ENCODE data around the gene NTN5. TPM values are rescaled to one million over a fixed set of nuclear protein-coding genes. Genes with fewer than 3 reads are reported as not detected.

Gene NTN5
- total RNA-seq, 2 experiments from 2014 or later, result 0.06 to 0.19 TPM

GRCh38 chr19:48613852-48614435, 58.9 kb downstream of the NTN5 start:
- CTCF ChIA-PET, result no interaction called here
- POLR2A ChIA-PET, result interaction anchor here (0.7 to 0.8 kb wide), 2 partner anchors 20 to 933 kb away, joined by 3 read pairs; no protein-coding TSS in a partner anchor

GRCh38 chr19:48613024-48613851, 59.6 kb downstream of the NTN5 start:
- POLR2A ChIA-PET, result interaction anchor here (0.8 to 1.2 kb wide), 3 partner anchors 121 to 934 kb away, joined by 3 to 4 read pairs (median 3); no protein-coding TSS in a partner anchor
- CTCF ChIA-PET, result interaction anchor here (0.6 to 1.2 kb wide), 4 partner anchors 24 to 123 kb away, joined by 3 to 4 read pairs (median 3); no protein-coding TSS in a partner anchor

GRCh38 chr19:48611872-48612271, 60.9 kb downstream of the NTN5 start:
- POLR2A ChIA-PET, result no interaction called here
- CTCF ChIA-PET, result interaction anchor here (1.2 kb wide), 1 partner anchor 23 kb away, joined by 3 read pairs; no protein-coding TSS in a partner anchor

Other genes starting within 250 kb of the NTN5 start
- 100 to 1,000 TPM in 1 of 2 experiments, 10 to 100 TPM in 1; 98.5 to 102 TPM for gene GRWD1, start 227.0 kb downstream of the NTN5 start, total RNA-seq
- 1 to 10 TPM; 1.6 TPM for gene KCNJ14, start 217.4 kb downstream of the NTN5 start, total RNA-seq
- gene CYTH2, start 203.6 kb downstream of the NTN5 start, total RNA-seq, result 10 to 100 TPM; 23.1 to 25.9 TPM
- gene LMTK3, start 161.2 kb downstream of the NTN5 start, total RNA-seq, result 1 to 10 TPM; 3.0 to 3.8 TPM
- gene SULT2B1, start 120.8 kb downstream of the NTN5 start, total RNA-seq, result not detected
- not detected for gene SPACA4, start 66.3 kb downstream of the NTN5 start, total RNA-seq
- 1 to 10 TPM; 4.6 to 5.7 TPM for gene FAM83E, start 57.9 kb downstream of the NTN5 start, total RNA-seq
- gene RPL18, start 53.8 kb downstream of the NTN5 start, total RNA-seq, result 1,000 to 10,000 TPM; 1,763 to 1,800 TPM
- 10 to 100 TPM; 35.4 to 35.7 TPM for gene SPHK2, start 53.5 kb downstream of the NTN5 start, total RNA-seq
- gene DBP, start 35.6 kb downstream of the NTN5 start, total RNA-seq, result 1 to 10 TPM; 9.0 to 9.9 TPM
- 10 to 100 TPM; 11.2 to 11.3 TPM for gene CA11, start 26.8 kb downstream of the NTN5 start, total RNA-seq
- gene FUT2, start 23.0 kb upstream of the NTN5 start, total RNA-seq, result not detected
- gene MAMSTR, start 46.7 kb upstream of the NTN5 start, total RNA-seq, result 1 to 10 TPM in 1 of 2 experiments, under 1 TPM in 1; 0.91 to 1.0 TPM
- under 1 TPM; 0.19 to 0.63 TPM for gene RASIP1, start 67.6 kb upstream of the NTN5 start, total RNA-seq
- not detected for gene IZUMO1, start 73.9 kb upstream of the NTN5 start, total RNA-seq
- gene FUT1, start 79.6 kb upstream of the NTN5 start, total RNA-seq, result under 1 TPM; 0.06 to 0.17 TPM
- gene FGF21, start 82.5 kb upstream of the NTN5 start, total RNA-seq, result not detected
- 10 to 100 TPM; 71.5 to 73.1 TPM for gene BCAT2, start 138.0 kb upstream of the NTN5 start, total RNA-seq
- gene HSD17B14, start 163.5 kb upstream of the NTN5 start, total RNA-seq, result under 1 TPM; 0.27 to 0.44 TPM
- 1 to 10 TPM; 4.8 to 5.5 TPM for gene PLEKHA4, start 195.6 kb upstream of the NTN5 start, total RNA-seq
- 10 to 100 TPM; 31.4 to 31.9 TPM for gene PPP1R15A, start 199.4 kb upstream of the NTN5 start, total RNA-seq
- gene TULP2, start 225.7 kb upstream of the NTN5 start, total RNA-seq, result not detected
- gene NUCB1, start 227.3 kb upstream of the NTN5 start, total RNA-seq, result 10 to 100 TPM; 89.2 to 89.5 TPM